Osteocyte (in vitro differentiated cells): ENCODE data around the gene ALG3. TPM values are rescaled to one million over a fixed set of nuclear protein-coding genes. Genes with fewer than 3 reads are reported as not detected.

Source experiments
- DNase-seq: peaks from one replicate; pipeline ENCODE4 v3.0.0; 2021; ENCODE audit warnings: mixed read lengths; ENCODE audit not compliant: unreplicated experiment; ENCODE audit errors: extremely low spot score
- H3K27ac Mint-ChIP-seq: one replicate; pipeline ENCODE4 v1.8.0; 2021; ENCODE audit warnings: mild to moderate bottlenecking, mixed read lengths; ENCODE audit not compliant: unreplicated experiment
- H3K27me3 Mint-ChIP-seq: one replicate; pipeline ENCODE4 v1.8.0; 2021; ENCODE audit warnings: mixed read lengths; ENCODE audit not compliant: unreplicated experiment
- H3K36me3 Mint-ChIP-seq: one replicate; pipeline ENCODE4 v1.8.0; 2021; ENCODE audit warnings: mixed read lengths; ENCODE audit not compliant: unreplicated experiment
- H3K4me1 Mint-ChIP-seq: one replicate; pipeline ENCODE4 v1.8.0; 2021; ENCODE audit warnings: mixed read lengths; ENCODE audit not compliant: unreplicated experiment
- H3K4me3 Mint-ChIP-seq: one replicate; pipeline ENCODE4 v1.8.0; 2021; ENCODE audit warnings: mild to moderate bottlenecking, moderate library complexity, mixed read lengths; ENCODE audit not compliant: unreplicated experiment
- H3K9me3 Mint-ChIP-seq: one replicate; pipeline ENCODE4 v1.8.0; 2021; ENCODE audit warnings: mixed read lengths; ENCODE audit not compliant: unreplicated experiment
- CTCF ChIP-seq: fragments of 200-600 bp; sonication (generic); IDR thresholded peaks from 2 replicates; pipeline ENCODE4 v1.5.0; 2021; ENCODE audit warnings: antibody characterized with exemption, mild to moderate bottlenecking, moderate library complexity
- total RNA-seq: library from RNA; stranded (reverse); gene quantifications from 2 replicates; pipeline ENCODE4 v1.2.1, GENCODE V29; 2021

ALG3 gene
- total RNA-seq, 1 donor from 2014 or later = 40.7 TPM

GRCh38 chr3:184230603-184231528 lies 17.9 kb downstream of the ALG3 start:
- H3K4me1 Mint-ChIP-seq = peaks cover 5% of the 10 kb centered on the region
- no peaks in the 10 kb centered on the region for H3K9me3 Mint-ChIP-seq
- no peak overlapping the region for H3K27ac Mint-ChIP-seq
- H3K27me3 Mint-ChIP-seq = peaks cover 41% of the 10 kb centered on the region
- DNase-seq = no peak
- H3K4me3 Mint-ChIP-seq = peak overlapping the region; percentile 42
- no peak for TF ChIP-seq CTCF
- H3K36me3 Mint-ChIP-seq = no peaks in the 10 kb centered on the region

- DNase-seq = no peak
- Mint-ChIP-seq H3K4me1 (peaks cover 5% of the 10 kb centered on the region), H3K27ac (no peak overlapping the region), H3K9me3 (no peaks in the 10 kb centered on the region), H3K36me3 (no peaks in the 10 kb centered on the region), H3K4me3 (no peak overlapping the region), H3K27me3 (peaks cover 45% of the 10 kb centered on the region)
- TF ChIP-seq CTCF = no peak
Observed at GRCh38 chr3:184230081-184230602, 18.6 kb downstream of the ALG3 start.

GRCh38 chr3:184229394-184230080 lies 19.2 kb downstream of the ALG3 start, which contains the start of gene VWA5B2:
Gene VWA5B2, plus strand, starts transcription at chr3:184229585. Its CDS starts 944 bp downstream, at chr3:184230529.
- Mint-ChIP-seq H3K27ac (no peak within 1 kb of the TSS), H3K4me3 (peak within 1 kb of the TSS; percentile 70), H3K9me3 (no peaks in the 10 kb centered on the region), H3K36me3 (no peaks in the 10 kb centered on the region), H3K27me3 (peaks cover 48% of the 10 kb centered on the region), H3K4me1 (peaks cover 5% of the 10 kb centered on the region)
- peak; percentile 86 for DNase-seq
- peak; percentile 24 for TF ChIP-seq CTCF

- H3K9me3 Mint-ChIP-seq = no peaks in the 10 kb centered on the region
- TF ChIP-seq CTCF = no peak
- DNase-seq = no peak
- H3K27me3 Mint-ChIP-seq = peaks cover 52% of the 10 kb centered on the region
- no peaks in the 10 kb centered on the region for H3K36me3 Mint-ChIP-seq
- H3K27ac Mint-ChIP-seq = no peak overlapping the region
- H3K4me1 Mint-ChIP-seq = peaks cover 5% of the 10 kb centered on the region
- H3K4me3 Mint-ChIP-seq = peak overlapping the region; percentile 70
Observed at GRCh38 chr3:184228376-184229137, 20.2 kb downstream of the ALG3 start.
